ENCODE measurements around the gene FANCC. TPM values are rescaled to one million over a fixed set of nuclear protein-coding genes. Genes with fewer than 3 reads are reported as not detected.
"Not testable (repeated sequence)": the region's sequence is repeated elsewhere in the genome, so short reads cannot be mapped to it uniquely, and the experiment has no call there.

FANCC gene
- total RNA-seq, 1 donor from 2014 or later = 8.8 TPM

DNA sequence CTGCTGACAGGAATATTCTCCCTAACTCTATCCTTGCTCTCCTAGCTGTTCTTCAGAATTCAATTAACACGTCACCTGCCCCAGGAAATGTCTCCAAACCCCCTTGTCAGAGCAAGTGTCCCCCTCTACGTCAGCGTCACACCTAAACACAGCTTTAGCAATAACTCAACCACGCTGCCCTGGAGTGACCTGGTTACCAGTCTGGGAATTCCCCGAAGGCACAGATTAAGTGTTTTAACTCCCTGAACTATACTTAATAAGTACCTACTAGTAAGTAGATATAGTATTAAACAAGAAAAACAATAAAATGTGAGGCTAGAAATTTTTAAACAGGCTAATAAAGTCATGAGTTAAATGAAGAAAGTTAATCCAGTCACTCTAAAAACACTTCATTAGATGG lies 78.4 kb downstream of the FANCC start:
- no peak for DNase-seq (ENCODE audit: low spot score)

DNA sequence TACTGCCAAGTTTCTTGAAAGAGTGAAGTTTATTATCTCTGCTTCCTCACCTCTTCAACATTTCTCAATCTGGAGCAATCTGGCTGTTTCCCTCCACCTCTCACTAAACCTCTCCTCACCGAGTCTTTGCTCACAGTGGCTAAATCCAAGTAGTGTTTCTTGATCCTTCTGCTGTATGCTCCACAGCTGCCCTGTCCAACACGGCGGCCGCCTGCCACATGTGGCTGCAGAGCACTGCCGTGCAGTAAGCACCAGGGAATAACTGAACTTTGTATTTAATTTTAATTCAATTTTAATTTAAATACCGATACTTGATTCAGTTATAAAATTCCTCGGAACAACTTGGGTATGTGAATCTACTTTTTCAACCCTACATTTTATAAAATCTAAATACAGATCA lies 80.2 kb downstream of the FANCC start:
- no peak for DNase-seq (ENCODE audit: low spot score)

DNA sequence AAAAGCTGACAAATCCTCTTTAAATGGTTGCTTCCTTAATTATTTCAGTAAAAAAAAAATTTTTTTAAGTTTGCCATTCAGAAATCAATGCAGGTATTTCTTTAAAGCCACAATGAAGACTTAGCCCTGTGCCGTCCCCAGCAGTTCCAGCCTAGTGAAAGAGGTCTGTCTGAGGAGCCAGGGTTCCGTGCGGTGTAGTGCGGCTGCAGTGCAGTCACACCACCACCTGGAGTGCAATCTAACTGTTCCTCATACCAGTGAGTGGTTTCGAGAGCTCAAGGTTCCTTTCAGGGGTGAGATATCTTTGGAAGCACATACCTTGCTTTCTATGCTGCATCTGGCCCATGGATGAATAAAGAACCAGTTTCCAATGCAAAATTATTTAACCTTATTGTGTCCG lies 87.5 kb downstream of the FANCC start:
- no peak for DNase-seq (ENCODE audit: low spot score)

DNA sequence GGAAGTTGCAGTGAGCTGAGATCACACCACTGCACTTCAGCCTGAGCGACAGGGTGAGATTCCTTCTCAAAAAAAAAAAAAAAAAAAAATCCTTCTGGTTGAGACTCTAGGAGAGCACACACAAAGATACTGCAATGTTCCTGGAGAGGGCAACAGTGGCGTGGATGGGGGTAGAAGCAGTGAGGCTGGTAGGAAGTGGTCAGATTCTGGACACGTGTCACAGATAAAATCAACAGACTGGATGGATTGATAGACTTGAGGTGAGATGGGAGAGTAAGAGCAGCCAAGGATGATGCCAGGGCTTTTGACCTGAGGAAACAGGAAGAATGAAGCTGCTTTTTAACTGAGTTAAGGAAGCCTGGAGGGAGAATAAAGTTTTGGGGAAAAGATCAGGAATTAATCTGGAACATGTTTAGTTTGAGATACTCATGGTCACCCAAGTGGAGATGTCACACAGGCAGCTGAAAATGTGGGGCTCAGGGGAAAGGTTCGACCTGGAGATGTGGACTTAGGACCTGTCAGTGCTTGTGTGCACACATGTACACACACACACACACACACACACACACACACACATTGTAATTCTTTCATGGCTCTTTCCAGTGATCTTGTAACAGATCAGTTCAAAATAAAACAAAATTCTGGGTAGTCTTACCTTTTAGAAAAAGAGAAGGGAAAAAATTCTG lies 88.1 kb downstream of the FANCC start:
- DNase-seq (ENCODE audit: low spot score) = no peak

DNA sequence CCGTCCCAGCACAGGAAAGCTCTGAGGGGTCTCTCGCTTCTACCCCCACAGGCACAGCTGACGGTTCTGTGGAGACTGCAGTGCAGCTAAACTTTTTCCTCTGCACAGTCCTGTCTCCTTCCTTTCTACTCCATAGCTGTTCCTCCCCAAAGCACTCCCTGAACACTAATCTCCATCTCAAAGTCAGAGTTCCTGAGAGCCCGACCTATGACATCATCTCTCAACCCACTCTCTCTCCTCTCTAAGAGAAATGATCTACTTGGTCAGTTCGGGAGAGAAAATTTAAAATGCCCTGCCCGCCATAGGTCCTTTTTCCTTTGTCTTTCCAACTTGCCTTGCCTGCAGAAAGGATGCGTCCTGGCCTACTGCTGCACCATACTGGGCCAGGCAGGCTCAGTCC lies 90.6 kb downstream of the FANCC start:
- no peak for DNase-seq (ENCODE audit: low spot score)

DNA sequence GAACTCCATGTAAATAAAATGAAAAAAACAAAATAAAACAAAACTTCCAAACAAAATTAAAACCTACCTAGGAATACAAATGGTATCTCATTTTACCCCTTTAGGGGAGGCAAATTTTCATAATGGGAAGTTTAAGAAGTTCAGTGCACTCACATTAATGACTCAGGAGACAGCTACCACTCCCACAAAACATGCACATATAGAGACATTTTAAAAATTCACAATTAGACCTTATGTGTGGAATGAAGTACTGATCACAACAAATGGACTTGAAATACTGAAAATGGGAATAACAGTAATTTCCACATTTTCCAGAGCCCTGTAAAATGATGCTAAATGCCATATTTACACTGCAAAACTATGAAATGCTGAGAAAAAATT lies 91.8 kb downstream of the FANCC start:
- no peak for DNase-seq (ENCODE audit: low spot score)

DNA sequence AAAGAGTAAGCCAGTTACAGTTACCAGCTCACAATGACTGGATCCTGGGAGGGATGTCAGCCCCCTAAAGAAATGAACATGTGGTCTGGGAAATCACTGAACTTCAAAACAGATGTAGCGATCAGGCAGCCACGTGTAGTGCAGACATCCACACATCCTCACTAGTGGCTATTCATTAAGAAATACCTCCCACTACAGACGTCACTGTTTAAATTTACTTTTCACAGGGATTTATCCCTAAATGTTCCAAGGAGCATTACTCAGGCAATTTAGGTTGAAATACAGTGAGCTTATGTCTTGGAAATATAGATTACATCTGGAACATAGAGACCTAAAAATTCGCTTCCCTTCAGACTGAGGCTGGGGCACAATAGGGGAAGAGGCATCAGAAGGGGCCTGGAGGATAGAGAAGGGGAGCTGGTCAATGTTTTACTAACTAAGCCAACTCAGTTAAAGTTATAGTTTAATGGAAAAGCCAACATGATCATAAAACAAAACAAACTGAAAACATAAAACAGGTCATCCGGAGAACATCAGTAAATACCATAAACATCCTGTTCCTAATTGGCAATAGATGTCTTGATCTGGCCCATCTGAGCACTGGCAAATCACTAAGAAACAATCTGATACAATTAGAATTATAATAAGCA lies 92.3 kb downstream of the FANCC start:
- DNase-seq (ENCODE audit: low spot score) = no peak

DNA sequence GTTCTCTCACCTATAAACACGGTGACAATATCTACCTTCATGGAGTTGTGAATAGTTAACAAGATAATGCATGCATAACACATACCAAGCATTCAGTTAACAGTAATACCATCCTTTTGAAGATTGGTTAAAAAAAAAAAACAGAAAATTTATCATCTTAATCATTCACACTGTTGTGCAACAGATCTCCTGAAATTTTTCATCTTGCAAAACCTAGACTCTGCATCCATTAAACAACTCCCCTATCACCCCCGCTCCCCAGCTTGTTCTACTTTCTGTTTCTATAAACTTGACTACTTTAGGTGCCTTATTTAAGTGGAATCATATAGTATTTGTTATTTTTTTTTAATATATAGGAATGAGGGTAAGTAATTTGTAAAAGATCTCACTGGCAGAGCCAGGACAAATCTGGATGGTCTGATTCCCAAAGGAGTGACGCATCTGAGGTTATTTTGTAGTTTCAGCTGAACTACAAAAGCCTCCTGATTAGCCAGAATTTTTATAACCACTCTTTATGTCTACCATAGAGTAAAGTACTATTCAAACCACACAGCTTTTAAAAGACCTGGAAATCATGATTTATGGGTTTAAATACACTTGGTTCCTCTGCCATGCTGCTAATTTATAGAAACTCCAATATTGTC lies 93.0 kb downstream of the FANCC start:
- DNase-seq (ENCODE audit: low spot score) = no peak

DNA sequence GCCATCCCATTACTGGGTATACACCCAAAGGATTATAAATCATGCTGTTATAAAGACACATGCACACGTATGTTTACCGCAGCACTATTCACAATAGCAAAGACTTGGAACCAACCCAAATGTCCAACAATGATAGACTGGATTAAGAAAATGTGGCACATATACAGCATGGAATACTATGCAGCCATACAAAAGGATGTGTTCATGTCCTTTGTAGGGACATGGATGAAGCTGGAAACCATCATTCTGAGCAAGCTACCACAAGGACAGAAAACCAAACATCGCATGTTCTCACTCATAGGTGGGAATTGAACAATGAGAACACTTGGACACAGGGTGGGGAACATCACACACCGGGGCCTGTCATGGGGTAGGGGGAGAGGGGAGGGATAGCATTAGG lies 97.2 kb downstream of the FANCC start:
- not testable (repeated sequence) for DNase-seq (ENCODE audit: low spot score)

DNA sequence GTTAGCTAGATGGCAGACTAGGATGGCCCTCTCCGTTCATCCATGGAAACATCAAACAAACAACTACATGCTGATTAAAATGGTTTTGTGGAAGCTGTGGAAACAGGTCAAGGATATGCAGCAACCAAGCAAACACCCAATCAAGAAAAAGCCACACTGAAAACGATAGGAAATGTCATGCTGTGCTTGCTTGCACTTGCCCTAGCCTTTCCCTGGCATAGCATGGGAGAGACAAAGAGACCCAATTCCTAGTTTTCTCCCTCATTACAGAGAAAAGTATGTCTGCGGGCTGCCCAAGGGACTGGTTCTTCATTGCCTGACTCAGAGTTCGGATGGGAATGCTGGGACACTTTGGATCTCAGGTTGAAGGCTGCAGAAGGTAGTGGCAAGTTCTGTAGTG lies 98.7 kb downstream of the FANCC start:
- no peak for DNase-seq (ENCODE audit: low spot score)

DNA sequence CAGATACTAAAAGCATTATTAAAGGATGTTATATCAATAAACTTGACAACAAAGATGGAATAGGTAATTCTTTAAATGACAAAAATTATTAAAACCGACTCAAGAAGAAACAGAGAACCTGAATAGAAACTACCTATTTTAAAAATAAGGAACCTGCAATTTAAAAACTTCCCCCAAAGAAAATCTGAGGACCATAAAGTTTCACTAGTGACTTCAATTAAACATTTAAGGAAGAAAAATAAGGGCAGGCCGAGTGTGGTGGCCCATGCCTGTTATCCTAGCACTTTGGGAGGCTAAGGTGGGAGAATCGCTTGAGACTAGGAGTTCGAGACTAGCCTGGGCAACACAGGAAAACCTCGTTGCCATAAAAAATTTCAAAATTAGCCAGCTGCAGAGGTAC lies 99.6 kb downstream of the FANCC start:
- DNase-seq (ENCODE audit: low spot score) = no peak

DNA sequence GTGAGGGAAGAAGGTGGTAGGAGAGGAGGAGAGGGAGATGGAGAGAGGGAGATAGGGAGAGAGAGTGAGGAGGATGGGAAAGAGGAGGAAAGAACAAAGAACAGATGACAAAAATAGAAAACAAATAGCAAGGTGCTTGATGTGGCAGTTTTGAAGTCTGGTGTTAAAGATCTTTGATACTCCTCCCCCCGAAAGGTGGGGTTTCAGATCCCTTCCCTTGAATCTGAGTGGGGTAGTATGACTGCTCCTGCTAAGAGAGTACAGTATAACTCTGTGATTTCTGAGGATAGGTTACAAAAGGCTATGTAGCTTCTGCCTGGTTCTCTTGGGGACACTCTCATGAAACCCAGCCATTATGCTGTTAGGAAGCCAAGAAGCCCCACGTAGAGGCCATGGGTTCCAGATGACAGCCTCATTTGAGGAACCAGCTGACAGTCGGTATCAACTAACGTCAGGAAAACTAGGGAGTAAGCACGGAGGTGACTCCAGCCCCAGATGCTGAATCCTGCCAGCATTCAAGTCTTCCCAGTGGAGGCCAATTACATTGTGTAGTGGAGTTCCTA lies 102.1 kb downstream of the FANCC start:
- no peak for DNase-seq (ENCODE audit: low spot score)

DNA sequence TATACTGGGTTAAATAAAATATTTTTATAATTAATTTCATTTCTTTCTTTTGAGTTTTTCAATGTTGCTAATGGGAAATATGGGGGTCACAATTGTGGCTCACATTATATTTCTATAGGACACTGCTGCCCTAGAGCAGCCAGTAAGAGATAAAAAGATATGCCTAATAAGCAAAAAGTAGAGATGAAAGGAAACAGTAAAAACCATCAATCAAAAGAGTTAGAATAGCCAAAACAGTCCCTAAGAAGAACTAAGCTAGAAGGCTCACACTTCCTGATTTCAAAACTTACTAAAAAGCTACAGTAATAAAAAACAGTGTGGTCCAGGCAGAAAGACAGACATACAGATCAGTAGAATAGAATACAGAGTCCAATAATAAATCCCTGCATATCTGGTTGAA lies 104.4 kb downstream of the FANCC start:
- DNase-seq (ENCODE audit: low spot score) = no peak

DNA sequence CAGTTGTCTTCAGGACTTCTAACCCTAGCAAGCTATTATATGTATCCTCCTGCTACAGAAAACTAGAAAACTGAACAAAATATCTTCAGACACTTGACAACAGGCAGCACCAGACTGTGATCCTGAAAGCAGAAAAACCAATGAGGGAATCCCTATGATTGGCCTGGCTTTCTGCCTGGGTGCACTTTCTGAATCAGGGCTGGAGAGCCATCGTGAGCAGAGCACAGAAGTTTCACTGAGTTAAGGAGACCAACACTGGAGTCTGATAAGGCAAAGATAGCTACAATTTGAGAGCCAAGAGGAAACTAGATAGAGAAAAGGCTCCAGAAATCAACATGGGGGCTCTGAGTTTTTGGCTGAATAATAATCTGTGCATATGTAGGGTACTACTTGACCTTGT lies 106.5 kb downstream of the FANCC start:
- DNase-seq (ENCODE audit: low spot score) = no peak

DNA sequence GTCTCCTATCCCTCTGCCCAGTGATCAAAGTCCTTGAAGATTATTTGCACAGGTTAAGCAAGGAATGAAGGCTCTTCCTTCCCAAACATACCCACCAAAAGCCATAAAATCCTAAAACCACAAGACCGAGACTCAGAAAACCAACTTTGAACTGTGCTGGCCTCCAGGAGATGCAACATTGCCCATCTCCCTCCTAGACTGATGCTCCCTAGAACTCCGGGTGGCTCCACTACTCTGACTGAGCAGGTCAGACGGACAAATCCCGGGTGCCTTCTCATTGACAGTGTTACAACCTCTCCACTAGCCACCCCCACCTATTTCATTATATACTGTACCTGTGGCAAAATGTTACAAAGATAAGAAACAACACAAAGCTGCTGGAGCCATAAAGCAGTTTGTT lies 110.1 kb downstream of the FANCC start:
- DNase-seq (ENCODE audit: low spot score) = no peak

DNA sequence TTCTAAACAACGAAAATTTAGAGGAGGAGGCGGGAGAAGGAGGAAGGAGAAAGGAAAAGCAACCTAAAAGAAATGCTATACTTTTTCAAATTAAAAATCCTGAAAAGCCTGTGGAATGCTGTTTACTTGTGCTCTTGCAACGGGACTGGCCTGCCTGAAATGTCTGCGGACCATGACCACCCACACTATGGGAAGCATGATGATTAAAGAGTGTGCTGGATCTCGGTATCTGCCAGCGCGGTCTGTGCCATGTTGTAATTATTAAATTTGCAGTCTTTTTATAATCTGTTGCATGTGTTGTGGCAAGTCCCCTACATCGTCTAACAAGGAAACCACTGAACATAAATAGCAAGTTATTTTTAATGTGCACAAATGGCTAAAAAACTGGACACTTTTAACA lies 111.4 kb downstream of the FANCC start:
- no peak for DNase-seq (ENCODE audit: low spot score)

DNA sequence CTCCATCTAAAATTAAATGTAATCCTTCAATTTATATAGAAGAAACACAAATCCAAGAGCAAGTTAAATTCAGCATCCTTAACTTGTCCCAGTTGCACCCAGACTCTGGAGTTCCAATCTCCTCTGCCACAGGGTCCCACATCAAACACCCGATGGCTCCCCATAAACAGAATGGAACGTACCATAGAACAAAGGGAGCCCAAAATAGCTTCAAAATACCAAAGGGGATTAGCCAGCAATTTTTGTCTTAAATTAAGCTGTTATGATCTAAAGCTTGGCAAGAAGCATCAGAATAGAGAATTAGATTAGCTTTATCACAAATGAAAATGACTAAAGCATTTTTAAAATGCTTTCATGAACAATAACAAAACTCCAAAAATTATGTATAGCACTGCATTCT lies 112.8 kb downstream of the FANCC start:
- DNase-seq (ENCODE audit: low spot score) = no peak

DNA sequence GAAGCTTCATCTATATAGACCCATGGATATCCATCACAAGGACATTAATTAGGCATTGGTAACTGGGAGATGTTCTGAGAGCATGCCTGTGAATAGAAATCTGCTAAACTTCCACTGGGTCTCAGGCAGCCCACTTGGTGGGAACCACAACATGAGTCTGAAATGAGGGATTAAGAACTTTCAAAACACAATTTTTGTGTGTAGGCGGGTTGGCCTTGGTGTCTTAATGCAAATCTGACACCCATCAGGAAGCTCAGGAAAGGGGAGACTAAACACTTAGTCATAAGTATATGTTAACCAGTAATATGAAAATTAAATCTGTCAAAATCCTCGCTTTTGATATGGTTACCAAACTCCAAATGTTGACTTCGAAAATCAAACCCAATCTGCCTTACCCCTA lies 113.2 kb downstream of the FANCC start:
- no peak for DNase-seq (ENCODE audit: low spot score)

DNA sequence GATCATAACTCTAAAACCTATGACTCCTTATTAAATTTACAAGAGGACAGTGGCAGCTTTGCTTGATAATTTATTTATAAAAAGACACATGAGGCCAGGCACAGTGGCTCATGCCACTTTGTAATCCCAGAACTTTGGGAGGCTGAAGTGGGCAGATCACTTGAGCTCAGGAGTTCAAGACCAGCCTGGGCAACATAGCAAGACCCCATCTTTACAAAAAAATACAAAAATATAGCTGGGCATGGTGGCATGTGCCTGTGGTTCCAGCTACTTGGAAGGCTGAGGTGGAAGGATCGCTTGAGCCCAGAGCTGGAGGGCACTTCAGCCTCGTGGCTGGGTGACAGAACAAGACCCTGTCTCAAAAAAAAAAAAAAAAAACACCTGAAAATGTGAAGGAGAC lies 114.5 kb downstream of the FANCC start:
- DNase-seq (ENCODE audit: low spot score) = not testable (repeated sequence)

DNA sequence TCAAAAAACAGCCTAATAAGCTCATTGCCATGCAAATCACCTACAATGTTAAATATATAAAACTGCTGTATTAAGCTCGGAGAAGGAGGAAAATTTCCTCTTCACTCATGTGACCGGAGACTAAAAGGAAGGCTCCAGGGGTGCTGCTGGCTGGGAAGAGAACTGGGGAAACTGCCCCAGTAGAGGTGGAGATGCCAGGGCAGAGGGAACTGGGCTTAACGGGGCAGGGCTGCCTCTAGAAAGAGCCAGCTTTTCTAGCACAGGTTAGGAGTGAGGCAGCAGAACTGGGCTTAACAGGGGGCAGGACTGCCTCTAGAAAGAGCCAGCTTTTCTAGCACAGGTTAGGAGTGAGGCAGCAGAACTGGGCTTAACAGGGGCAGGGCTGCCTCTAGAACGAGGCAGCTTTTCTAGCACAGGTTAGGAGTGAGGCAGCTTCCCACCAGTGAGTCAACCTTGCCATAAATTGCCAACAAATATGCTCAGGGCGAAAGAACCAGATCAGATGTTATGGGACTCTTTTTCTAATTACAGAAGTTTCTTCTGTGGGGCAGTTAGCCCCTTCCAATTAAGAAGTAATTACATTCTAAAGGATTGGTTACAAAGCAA lies 115.3 kb downstream of the FANCC start:
- no peak for DNase-seq (ENCODE audit: low spot score)

DNA sequence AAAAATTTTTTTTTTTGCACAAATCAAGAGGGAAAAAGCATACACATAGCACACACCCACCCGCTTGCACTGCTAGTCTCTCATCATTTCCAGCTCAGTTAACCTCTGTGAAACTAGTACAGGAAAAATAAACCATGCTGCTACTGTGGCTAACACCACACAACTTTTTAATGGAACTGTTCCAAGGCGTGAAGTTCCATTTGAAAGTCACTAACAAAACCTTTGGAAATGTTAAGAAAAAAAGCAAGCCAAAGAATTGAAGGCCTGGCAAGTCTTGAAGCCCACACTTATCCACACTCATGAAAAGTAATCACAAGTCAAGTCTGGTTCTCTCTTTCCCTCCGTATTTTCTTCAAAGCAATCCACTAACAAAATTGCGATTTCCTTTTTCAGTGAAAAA lies 116.3 kb downstream of the FANCC start:
- no peak for DNase-seq (ENCODE audit: low spot score)

DNA sequence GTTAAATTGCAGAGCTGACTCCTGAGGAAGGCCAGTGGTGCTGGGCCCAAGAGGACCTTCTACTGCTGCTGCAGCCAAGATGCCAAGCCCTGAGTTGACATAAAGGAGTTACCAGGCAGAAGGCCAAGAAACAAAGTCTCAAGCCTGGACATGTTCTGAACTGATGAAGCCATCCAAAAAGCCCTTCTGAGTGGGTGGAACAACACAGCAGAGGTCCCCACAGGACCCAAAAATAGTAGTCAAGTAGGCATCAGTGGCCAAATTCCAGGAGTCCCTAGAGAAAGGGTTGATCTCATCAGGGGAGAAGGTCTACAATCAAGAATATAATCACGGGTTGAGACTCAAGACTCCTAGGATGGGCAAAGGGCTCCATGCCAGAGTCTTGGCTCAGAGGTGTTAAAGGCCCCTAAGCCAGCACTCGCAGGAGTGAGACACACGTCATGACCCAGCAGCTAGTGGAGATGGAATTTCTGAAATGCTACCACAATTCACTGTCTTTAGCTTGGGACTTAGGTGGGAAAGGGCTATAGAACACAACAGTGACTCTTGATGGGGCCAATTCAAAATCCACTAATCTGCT lies 119.7 kb downstream of the FANCC start:
- no peak for DNase-seq (ENCODE audit: low spot score)

All from mesenteric fat pad (tissue), 1 donor.